HepG2 (cell line): ENCODE measurements around the gene PIK3CB. TPM values are rescaled to one million over a fixed set of nuclear protein-coding genes. Genes with fewer than 3 reads are reported as not detected.

Source experiments
- MYNN ChIP-seq: sonication (generic); formaldehyde crosslinking; IDR thresholded peaks from 2 replicates; pipeline ENCODE4 v1.4.0; 2020; ENCODE audit warnings: mild to moderate bottlenecking, low read depth, missing genetic modification reagents
- NFE2 ChIP-seq: sonication (generic); formaldehyde crosslinking; IDR thresholded peaks from 2 replicates; pipeline ENCODE4 v1.4.0; 2020; ENCODE audit warnings: missing genetic modification reagents
- NFE2L1 ChIP-seq: sonication (generic); formaldehyde crosslinking; IDR thresholded peaks from 2 replicates; pipeline ENCODE4 v1.4.0; 2020; ENCODE audit warnings: missing genetic modification reagents, mild to moderate bottlenecking, borderline replicate concordance
- PAXIP1 ChIP-seq: sonication (generic); formaldehyde crosslinking; conservative IDR thresholded peaks from 2 replicates; pipeline ENCODE4 v1.4.0; 2020; ENCODE audit warnings: mild to moderate bottlenecking, missing genetic modification reagents, moderate library complexity
- RAD51 ChIP-seq: fragments of 450-650 bp; IDR thresholded peaks from 2 replicates; pipeline ENCODE4 v1.6.1; 2016; ENCODE audit warnings: borderline replicate concordance
- SALL1 ChIP-seq: sonication (generic); formaldehyde crosslinking; IDR thresholded peaks from 2 replicates; pipeline ENCODE4 v1.8.0; 2022; ENCODE audit warnings: mild to moderate bottlenecking, missing genetic modification reagents
- SP5 ChIP-seq: IDR thresholded peaks from 2 replicates; pipeline ENCODE4 v1.6.1; 2016; ENCODE audit warnings: low read depth, borderline replicate concordance
- TRIM22 ChIP-seq: fragments of 450-650 bp; IDR thresholded peaks from 2 replicates; pipeline ENCODE4 v1.6.1; 2017
- ZBTB26 ChIP-seq: IDR thresholded peaks from 2 replicates; pipeline ENCODE4 v1.6.1; 2016; ENCODE audit warnings: missing compliant biosample characterization, missing genetic modification reagents, borderline replicate concordance
- ZBTB44 ChIP-seq: sonication (generic); formaldehyde crosslinking; IDR thresholded peaks from 2 replicates; pipeline ENCODE4 v1.4.0; 2020; ENCODE audit warnings: missing genetic modification reagents
- ZNF280B ChIP-seq: sonication (generic); formaldehyde crosslinking; IDR thresholded peaks from 2 replicates; pipeline ENCODE4 v1.5.0; 2020; ENCODE audit warnings: missing genetic modification reagents, mild to moderate bottlenecking, borderline replicate concordance
- polyA plus RNA-seq, 8 experiments: library from polyadenylated mRNA; depleted of rRNA in 3 of 8; stranded (reverse) in 7 of 8; unstranded in 1 of 8; fragments of >200 nt; fragmentation: Illumina TruSeq in 4 of 8; extraction: Trizol in 4 of 8; gene quantifications; 2 replicates each; pipeline versions ENCODE4 v1.2.1 to v1.2.3, GENCODE V29; 2011 to 2016; ENCODE audit warnings: low read depth in 4 of 8, missing spikeins in 1 of 8, mixed read lengths in 1 of 8; ENCODE audit not compliant: insufficient read depth in 1 of 8
- total RNA-seq, 5 experiments: library from RNA; depleted of rRNA; stranded (reverse); fragments of >200 nt; fragmentation: Illumina TruSeq; extraction: Trizol; gene quantifications; 2 replicates each; pipeline ENCODE4 v1.2.3, GENCODE V29; 2016; ENCODE audit warnings: low read depth in 1 of 5
- TF ChIP-seq, protein P1 (sequence below), 2 experiments: sonication (generic) in 1 of 2; formaldehyde crosslinking in 1 of 2; IDR thresholded peaks; 2 replicates each; pipeline versions ENCODE4 v1.4.0 to v1.6.1; 2018 to 2020; ENCODE audit warnings: missing genetic modification reagents in 2 of 2, borderline replicate concordance in 1 of 2, low read depth in 1 of 2, mild to moderate bottlenecking in 1 of 2, missing biosample characterization in 1 of 2
- TF ChIP-seq, protein P2 (sequence below): sonication (generic); formaldehyde crosslinking; IDR thresholded peaks from 2 replicates; pipeline ENCODE4 v1.4.0; 2020; ENCODE audit warnings: low read depth, missing genetic modification reagents

PIK3CB gene
- total and polyA plus RNA-seq, 2 of the 13 experiments (the other 11 are each of a cell fraction or from before 2014, with no cell fraction given): 6.6 to 18.7 TPM

DNA sequence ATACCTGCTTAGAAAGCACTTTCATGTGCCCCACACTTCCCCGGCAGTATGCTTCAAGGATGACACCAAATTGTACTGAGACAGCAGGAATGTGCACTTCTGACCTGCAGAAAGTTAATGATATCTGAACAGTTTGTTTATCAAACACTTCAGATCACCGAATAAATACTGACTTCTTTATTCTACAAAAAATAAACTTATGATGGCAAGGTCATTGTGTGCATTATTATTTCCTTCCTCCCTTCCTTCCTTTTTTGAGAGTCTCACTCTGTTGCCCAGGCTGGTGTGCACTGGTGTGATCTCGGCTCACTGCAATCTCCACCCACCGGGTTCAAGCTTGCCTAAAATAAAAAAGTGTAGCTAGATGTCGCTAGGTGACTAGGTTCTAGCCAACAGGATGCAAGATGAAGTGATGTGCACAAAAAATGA is 145.8 kb downstream of the PIK3CB start (continued):
- TF ChIP-seq ZBTB26 (CRISPR knock-in tag) (no peak), TRIM22 (no peak), NFE2L1 (no peak), PAXIP1 (peak; percentile 57), RAD51 (no peak), NFE2 (CRISPR knock-in tag) (no peak), SP5 (CRISPR knock-in tag) (no peak), MYNN (CRISPR knock-in tag) (no peak), SALL1 (CRISPR knock-in tag) (peak; percentile 81), ZBTB44 (CRISPR knock-in tag) (no peak), ZNF280B (no peak)
- TF ChIP-seq, protein P1, sequence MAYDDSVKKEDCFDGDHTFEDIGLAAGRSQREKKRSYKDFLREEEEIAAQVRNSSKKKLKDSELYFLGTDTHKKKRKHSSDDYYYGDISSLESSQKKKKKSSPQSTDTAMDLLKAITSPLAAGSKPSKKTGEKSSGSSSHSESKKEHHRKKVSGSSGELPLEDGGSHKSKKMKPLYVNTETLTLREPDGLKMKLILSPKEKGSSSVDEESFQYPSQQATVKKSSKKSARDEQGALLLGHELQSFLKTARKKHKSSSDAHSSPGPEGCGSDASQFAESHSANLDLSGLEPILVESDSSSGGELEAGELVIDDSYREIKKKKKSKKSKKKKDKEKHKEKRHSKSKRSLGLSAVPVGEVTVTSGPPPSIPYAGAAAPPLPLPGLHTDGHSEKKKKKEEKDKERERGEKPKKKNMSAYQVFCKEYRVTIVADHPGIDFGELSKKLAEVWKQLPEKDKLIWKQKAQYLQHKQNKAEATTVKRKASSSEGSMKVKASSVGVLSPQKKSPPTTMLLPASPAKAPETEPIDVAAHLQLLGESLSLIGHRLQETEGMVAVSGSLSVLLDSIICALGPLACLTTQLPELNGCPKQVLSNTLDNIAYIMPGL (CRISPR knock-in tag; IDR thresholded peaks at IDR 0.05; ENCODE audit: borderline replicate concordance in 1 of 2, low read depth in 1 of 2): no peak
- TF ChIP-seq, protein P2, sequence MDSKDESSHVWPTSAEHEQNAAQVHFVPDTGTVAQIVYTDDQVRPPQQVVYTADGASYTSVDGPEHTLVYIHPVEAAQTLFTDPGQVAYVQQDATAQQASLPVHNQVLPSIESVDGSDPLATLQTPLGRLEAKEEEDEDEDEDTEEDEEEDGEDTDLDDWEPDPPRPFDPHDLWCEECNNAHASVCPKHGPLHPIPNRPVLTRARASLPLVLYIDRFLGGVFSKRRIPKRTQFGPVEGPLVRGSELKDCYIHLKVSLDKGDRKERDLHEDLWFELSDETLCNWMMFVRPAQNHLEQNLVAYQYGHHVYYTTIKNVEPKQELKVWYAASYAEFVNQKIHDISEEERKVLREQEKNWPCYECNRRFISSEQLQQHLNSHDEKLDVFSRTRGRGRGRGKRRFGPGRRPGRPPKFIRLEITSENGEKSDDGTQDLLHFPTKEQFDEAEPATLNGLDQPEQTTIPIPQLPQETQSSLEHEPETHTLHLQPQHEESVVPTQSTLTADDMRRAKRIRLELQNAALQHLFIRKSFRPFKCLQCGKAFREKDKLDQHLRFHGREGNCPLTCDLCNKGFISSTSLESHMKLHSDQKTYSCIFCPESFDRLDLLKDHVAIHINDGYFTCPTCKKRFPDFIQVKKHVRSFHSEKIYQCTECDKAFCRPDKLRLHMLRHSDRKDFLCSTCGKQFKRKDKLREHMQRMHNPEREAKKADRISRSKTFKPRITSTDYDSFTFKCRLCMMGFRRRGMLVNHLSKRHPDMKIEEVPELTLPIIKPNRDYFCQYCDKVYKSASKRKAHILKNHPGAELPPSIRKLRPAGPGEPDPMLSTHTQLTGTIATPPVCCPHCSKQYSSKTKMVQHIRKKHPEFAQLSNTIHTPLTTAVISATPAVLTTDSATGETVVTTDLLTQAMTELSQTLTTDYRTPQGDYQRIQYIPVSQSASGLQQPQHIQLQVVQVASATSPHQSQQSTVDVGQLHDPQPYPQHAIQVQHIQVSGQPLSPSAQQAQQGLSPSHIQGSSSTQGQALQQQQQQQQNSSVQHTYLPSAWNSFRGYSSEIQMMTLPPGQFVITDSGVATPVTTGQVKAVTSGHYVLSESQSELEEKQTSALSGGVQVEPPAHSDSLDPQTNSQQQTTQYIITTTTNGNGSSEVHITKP: no peak
